NCI-H2196 treated with DMSO at 0.1 percent for 48 hours (cell line): ENCODE measurements around the gene FAM53B.

Experiments used
- DNase-seq: peaks from one replicate; lab custom pipeline; 2025; ENCODE audit not compliant: unreplicated experiment; lab: John Stamatoyannopoulos, UW

FAM53B gene

GRCh38 chr10:124728071-124728829, 15.9 kb downstream of the FAM53B start:
- no peak for DNase-seq

GRCh38 chr10:124727361-124727960, 16.7 kb downstream of the FAM53B start:
- no peak for DNase-seq

GRCh38 chr10:124725791-124726190, 18.4 kb downstream of the FAM53B start:
- no peak for DNase-seq

- no peak for DNase-seq
Observed at GRCh38 chr10:124725171-124725631, 19.0 kb downstream of the FAM53B start.

GRCh38 chr10:124724279-124725027, 19.7 kb downstream of the FAM53B start:
- DNase-seq: no peak

- no peak for DNase-seq
Observed at GRCh38 chr10:124723826-124724225, 20.4 kb downstream of the FAM53B start.

GRCh38 chr10:124722798-124723783, 21.1 kb downstream of the FAM53B start:
- DNase-seq: no peak

GRCh38 chr10:124721330-124722045, 22.7 kb downstream of the FAM53B start:
- no peak for DNase-seq

GRCh38 chr10:124719213-124719851, 24.8 kb downstream of the FAM53B start:
- DNase-seq: no peak

- no peak for DNase-seq
Observed at GRCh38 chr10:124717911-124718741, 26.1 kb downstream of the FAM53B start.

- no peak for DNase-seq
Observed at GRCh38 chr10:124717041-124717757, 27.0 kb downstream of the FAM53B start.

GRCh38 chr10:124716369-124716768, 27.8 kb downstream of the FAM53B start:
- no peak for DNase-seq

GRCh38 chr10:124715439-124715838, 28.7 kb downstream of the FAM53B start:
- no peak for DNase-seq

GRCh38 chr10:124713679-124714255, 30.4 kb downstream of the FAM53B start:
- no peak for DNase-seq

- DNase-seq: no peak
Observed at GRCh38 chr10:124712704-124713407, 31.3 kb downstream of the FAM53B start.

GRCh38 chr10:124711145-124711544, 33.0 kb downstream of the FAM53B start:
- DNase-seq: no peak

GRCh38 chr10:124710266-124710881, 33.8 kb downstream of the FAM53B start:
- DNase-seq: no peak
